GM23338 (cell line): ENCODE results near the gene GLDC. TPM values are rescaled to one million over a fixed set of nuclear protein-coding genes. Genes with fewer than 3 reads are reported as not detected.

Experiments used
- ATAC-seq: fragments of 200-7000 bp; cut with Tn5 transposase; 3 replicates; pipeline ENCODE4 v1.9.1; 2020
- DNase-seq: peaks from one replicate; pipeline ENCODE4 v3.0.0-alpha.2; 2015; ENCODE audit warnings: low spot score
- H2AFZ ChIP-seq: fragments of 200-600 bp; sonication (generic); 2 replicates; pipeline ENCODE4 v1.8.0; 2016; ENCODE audit warnings: antibody characterized with exemption, mild to moderate bottlenecking, moderate library complexity
- H3F3A ChIP-seq: fragments of 200-600 bp; sonication (generic); replicated peaks from 2 replicates; pipeline ENCODE4 v1.8.0; 2017; ENCODE audit warnings: antibody characterized with exemption, mixed run types, low read depth
- H3K27ac ChIP-seq: fragments of 200-600 bp; sonication (generic); 2 replicates; pipeline ENCODE4 v1.6.1; 2016; ENCODE audit warnings: low read depth
- H3K27me3 ChIP-seq: fragments of 200-600 bp; sonication (generic); 2 replicates; pipeline ENCODE4 v1.8.0; 2016; ENCODE audit warnings: mild to moderate bottlenecking, mixed run types, moderate library complexity; ENCODE audit not compliant: insufficient read depth
- H3K36me3 ChIP-seq: fragments of 200-600 bp; sonication (generic); 2 replicates; pipeline ENCODE4 v1.8.0; 2016; ENCODE audit warnings: mild to moderate bottlenecking; ENCODE audit not compliant: insufficient read depth
- H3K4me1 ChIP-seq: fragments of 200-600 bp; sonication (generic); 2 replicates; pipeline ENCODE4 v1.8.0; 2016; ENCODE audit warnings: mild to moderate bottlenecking, moderate library complexity; ENCODE audit not compliant: insufficient read depth
- H3K4me2 ChIP-seq: fragments of 200-600 bp; sonication (generic); 2 replicates; pipeline ENCODE4 v1.7.1; 2017; ENCODE audit warnings: mixed run types
- H3K4me3 ChIP-seq: fragments of 200-600 bp; sonication (generic); 2 replicates; pipeline ENCODE4 v1.6.1; 2016; ENCODE audit warnings: mixed run types
- H3K79me2 ChIP-seq: fragments of 200-600 bp; sonication (generic); replicated peaks from 2 replicates; pipeline ENCODE4 v1.8.0; 2017; ENCODE audit warnings: mild to moderate bottlenecking; ENCODE audit not compliant: insufficient read depth
- H3K9me2 ChIP-seq: fragments of 200-600 bp; sonication (generic); 2 replicates; pipeline ENCODE4 v1.8.0; 2017; ENCODE audit not compliant: insufficient read depth
- H4K20me1 ChIP-seq: fragments of 200-600 bp; sonication (generic); replicated peaks from 2 replicates; pipeline ENCODE4 v1.8.0; 2017; ENCODE audit warnings: mild to moderate bottlenecking; ENCODE audit not compliant: insufficient read depth
- H3K27ac Mint-ChIP-seq: 2 replicates; pipeline ENCODE4 v1.8.0; 2020; ENCODE audit warnings: inconsistent platforms, mild to moderate bottlenecking, moderate library complexity, mixed read lengths
- H3K27me3 Mint-ChIP-seq: 3 replicates; pipeline ENCODE4 v1.8.0; 2022; ENCODE audit warnings: low read depth, mild to moderate bottlenecking, moderate library complexity, mixed read lengths, inconsistent platforms; ENCODE audit not compliant: insufficient read depth, poor library complexity
- H3K36me3 Mint-ChIP-seq: 3 replicates; pipeline ENCODE4 v1.8.0; 2021; ENCODE audit warnings: low read depth, mild to moderate bottlenecking, inconsistent platforms, moderate library complexity, mixed read lengths
- H3K4me1 Mint-ChIP-seq: 3 replicates; pipeline ENCODE4 v1.8.0; 2020; ENCODE audit warnings: mild to moderate bottlenecking, inconsistent platforms, mixed read lengths
- H3K4me3 Mint-ChIP-seq: 3 replicates; pipeline ENCODE4 v1.8.0; 2021; ENCODE audit warnings: moderate library complexity, mild to moderate bottlenecking, inconsistent platforms, mixed read lengths
- H3K9me3 Mint-ChIP-seq: 3 replicates; pipeline ENCODE4 v1.8.0; 2020; ENCODE audit warnings: moderate library complexity, mild to moderate bottlenecking, inconsistent platforms, mixed read lengths
- JUNB ChIP-seq: IDR thresholded peaks from one replicate; pipeline ENCODE4 v1.6.1; 2016; ENCODE audit warnings: antibody characterized with exemption; ENCODE audit not compliant: unreplicated experiment
- NANOG ChIP-seq: IDR thresholded peaks from 2 replicates; pipeline ENCODE4 v1.6.1; 2016; ENCODE audit warnings: antibody characterized with exemption, borderline replicate concordance
- ZNF114 ChIP-seq: fragments of 250-450 bp; sonication (Bioruptor Pico); IDR thresholded peaks from 2 replicates; pipeline ENCODE4 v1.5.0; 2020; ENCODE audit warnings: mild to moderate bottlenecking, moderate library complexity
- ZNF331 ChIP-seq: fragments of 250-450 bp; sonication (Bioruptor Pico); IDR thresholded peaks from 2 replicates; pipeline ENCODE4 v1.5.0; 2020; ENCODE audit warnings: low read depth, mild to moderate bottlenecking, moderate library complexity
- polyA plus RNA-seq: library from polyadenylated mRNA; unstranded; fragments of >200 nt; fragmentation: Nextera tagmentation; extraction: Ambion mirVana; gene quantifications from 2 replicates; pipeline ENCODE4 v1.2.1, GENCODE V29; 2016
- total RNA-seq: library from RNA; depleted of rRNA; stranded (reverse); fragments of >200 nt; shearing (Covaris generic); gene quantifications from 2 replicates; pipeline ENCODE4 v1.2.3, GENCODE V29; 2014
- TF ChIP-seq, protein P1 (sequence below): IDR thresholded peaks from 2 replicates; pipeline ENCODE4 v1.6.1; 2016; ENCODE audit warnings: antibody characterized with exemption
- TF ChIP-seq, protein P2 (sequence below), 2 experiments: fragments of 200-600 bp in 1 of 2; sonication (generic) in 1 of 2; conservative IDR thresholded peaks; 2 replicates each; pipeline versions ENCODE4 v1.5.1 to v1.6.1; 2016 to 2017; ENCODE audit warnings: antibody characterized with exemption in 2 of 2, low read depth in 2 of 2, mild to moderate bottlenecking in 2 of 2, moderate library complexity in 1 of 2
- TF ChIP-seq, protein P3 (sequence below): IDR thresholded peaks from one replicate; pipeline ENCODE4 v1.6.1; 2018; ENCODE audit warnings: antibody characterized with exemption; ENCODE audit not compliant: unreplicated experiment

The GLDC gene
- total and polyA plus RNA-seq, 2 experiments from 2014 or later = 63.5 to 139 TPM

DNA sequence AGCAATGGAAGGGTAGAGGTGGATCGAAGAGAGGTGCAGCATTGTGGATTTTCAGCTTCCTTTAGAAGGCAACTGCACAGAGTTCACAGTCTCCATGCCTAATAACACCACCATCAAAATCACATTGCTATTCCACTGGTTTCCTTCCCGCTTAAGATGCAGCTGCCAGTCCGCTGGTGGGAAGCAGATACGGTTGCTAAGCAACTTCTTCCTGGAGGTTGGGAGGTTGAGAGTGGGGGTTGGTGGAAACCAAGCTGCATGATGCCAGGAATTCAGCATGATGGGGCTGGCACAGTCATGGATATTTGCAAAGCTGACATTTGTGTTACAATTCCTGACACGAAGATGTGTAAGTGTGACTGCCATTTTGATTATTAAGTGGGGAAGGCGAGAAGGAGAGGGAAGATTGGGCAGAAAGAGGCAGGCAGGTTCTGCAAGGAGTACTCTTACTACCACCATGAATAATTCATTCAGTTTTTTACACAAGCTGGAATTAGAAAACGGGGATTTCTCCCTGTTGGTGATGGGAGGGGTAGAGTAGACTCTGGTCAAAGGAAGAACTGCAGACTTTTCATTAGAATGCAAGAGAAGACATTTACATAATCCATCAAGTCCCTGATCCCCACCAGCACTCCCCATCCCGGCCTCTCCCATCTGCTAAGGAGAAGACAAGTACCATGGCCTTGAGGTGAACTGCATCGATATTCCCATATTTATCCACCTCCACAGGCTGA is 87.5 kb downstream of the GLDC start (continued):
- TF ChIP-seq, protein P1, sequence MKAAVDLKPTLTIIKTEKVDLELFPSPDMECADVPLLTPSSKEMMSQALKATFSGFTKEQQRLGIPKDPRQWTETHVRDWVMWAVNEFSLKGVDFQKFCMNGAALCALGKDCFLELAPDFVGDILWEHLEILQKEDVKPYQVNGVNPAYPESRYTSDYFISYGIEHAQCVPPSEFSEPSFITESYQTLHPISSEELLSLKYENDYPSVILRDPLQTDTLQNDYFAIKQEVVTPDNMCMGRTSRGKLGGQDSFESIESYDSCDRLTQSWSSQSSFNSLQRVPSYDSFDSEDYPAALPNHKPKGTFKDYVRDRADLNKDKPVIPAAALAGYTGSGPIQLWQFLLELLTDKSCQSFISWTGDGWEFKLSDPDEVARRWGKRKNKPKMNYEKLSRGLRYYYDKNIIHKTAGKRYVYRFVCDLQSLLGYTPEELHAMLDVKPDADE = no peak
- TF ChIP-seq, protein P2, sequence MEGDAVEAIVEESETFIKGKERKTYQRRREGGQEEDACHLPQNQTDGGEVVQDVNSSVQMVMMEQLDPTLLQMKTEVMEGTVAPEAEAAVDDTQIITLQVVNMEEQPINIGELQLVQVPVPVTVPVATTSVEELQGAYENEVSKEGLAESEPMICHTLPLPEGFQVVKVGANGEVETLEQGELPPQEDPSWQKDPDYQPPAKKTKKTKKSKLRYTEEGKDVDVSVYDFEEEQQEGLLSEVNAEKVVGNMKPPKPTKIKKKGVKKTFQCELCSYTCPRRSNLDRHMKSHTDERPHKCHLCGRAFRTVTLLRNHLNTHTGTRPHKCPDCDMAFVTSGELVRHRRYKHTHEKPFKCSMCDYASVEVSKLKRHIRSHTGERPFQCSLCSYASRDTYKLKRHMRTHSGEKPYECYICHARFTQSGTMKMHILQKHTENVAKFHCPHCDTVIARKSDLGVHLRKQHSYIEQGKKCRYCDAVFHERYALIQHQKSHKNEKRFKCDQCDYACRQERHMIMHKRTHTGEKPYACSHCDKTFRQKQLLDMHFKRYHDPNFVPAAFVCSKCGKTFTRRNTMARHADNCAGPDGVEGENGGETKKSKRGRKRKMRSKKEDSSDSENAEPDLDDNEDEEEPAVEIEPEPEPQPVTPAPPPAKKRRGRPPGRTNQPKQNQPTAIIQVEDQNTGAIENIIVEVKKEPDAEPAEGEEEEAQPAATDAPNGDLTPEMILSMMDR (conservative IDR thresholded peaks at IDR 0.05; ENCODE audit: low read depth in 2 of 2) = no peak
- TF ChIP-seq, protein P3, sequence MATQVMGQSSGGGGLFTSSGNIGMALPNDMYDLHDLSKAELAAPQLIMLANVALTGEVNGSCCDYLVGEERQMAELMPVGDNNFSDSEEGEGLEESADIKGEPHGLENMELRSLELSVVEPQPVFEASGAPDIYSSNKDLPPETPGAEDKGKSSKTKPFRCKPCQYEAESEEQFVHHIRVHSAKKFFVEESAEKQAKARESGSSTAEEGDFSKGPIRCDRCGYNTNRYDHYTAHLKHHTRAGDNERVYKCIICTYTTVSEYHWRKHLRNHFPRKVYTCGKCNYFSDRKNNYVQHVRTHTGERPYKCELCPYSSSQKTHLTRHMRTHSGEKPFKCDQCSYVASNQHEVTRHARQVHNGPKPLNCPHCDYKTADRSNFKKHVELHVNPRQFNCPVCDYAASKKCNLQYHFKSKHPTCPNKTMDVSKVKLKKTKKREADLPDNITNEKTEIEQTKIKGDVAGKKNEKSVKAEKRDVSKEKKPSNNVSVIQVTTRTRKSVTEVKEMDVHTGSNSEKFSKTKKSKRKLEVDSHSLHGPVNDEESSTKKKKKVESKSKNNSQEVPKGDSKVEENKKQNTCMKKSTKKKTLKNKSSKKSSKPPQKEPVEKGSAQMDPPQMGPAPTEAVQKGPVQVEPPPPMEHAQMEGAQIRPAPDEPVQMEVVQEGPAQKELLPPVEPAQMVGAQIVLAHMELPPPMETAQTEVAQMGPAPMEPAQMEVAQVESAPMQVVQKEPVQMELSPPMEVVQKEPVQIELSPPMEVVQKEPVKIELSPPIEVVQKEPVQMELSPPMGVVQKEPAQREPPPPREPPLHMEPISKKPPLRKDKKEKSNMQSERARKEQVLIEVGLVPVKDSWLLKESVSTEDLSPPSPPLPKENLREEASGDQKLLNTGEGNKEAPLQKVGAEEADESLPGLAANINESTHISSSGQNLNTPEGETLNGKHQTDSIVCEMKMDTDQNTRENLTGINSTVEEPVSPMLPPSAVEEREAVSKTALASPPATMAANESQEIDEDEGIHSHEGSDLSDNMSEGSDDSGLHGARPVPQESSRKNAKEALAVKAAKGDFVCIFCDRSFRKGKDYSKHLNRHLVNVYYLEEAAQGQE = no peak
- TF ChIP-seq NANOG = no peak
- no peak for TF ChIP-seq ZNF331 (CRISPR knock-in tag)

DNA sequence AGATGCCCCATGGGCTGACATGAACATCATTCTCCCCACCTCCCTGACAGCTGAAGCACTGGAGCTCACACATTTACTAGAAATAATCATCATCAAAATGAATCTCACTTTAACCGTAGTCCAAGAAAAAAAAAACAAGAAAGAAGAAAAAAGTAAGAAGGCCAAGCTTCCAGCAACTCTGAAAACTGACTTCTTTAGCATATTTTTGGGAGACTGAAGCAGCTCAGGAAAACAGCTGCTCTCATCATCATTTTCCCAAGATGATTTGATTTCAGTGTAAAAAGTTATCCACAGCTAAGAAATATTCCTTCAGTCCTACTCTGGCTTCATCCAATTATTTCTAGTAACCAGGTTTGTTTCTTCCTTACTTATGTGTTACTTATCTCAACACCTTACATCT is 91.7 kb downstream of the GLDC start:
- Mint-ChIP-seq H3K4me1 (peaks cover 13% of the 10 kb centered on the region), H3K27ac (no peak overlapping the region), H3K9me3 (no peaks in the 10 kb centered on the region), H3K36me3 (peaks cover 65% of the 10 kb centered on the region), H3K4me3 (no peak overlapping the region), H3K27me3 (peaks cover 2% of the 10 kb centered on the region)
- H3K27ac ChIP-seq = no peak overlapping the region
- no peaks in the 10 kb centered on the region for H3K9me2 ChIP-seq
- no peaks in the 10 kb centered on the region for H3F3A ChIP-seq
- no peak for ATAC-seq
- H3K27me3 ChIP-seq = no peaks in the 10 kb centered on the region
- H3K4me2 ChIP-seq = no peak overlapping the region
- H3K4me1 ChIP-seq = 0 out of 2 replicates have a peak, but pooled peaks cover 4% of the 10 kb centered on the region
- no peak overlapping the region for H2AFZ ChIP-seq
- peaks cover 41% of the 10 kb centered on the region for H3K36me3 ChIP-seq
- no peaks in the 10 kb centered on the region for H3K79me2 ChIP-seq
- H4K20me1 ChIP-seq = peaks cover 2% of the 10 kb centered on the region; the same call in 1 of the 2 replicates
- no peak overlapping the region for H3K4me3 ChIP-seq
- no peak for DNase-seq
- TF ChIP-seq, protein P3 = no peak
- TF ChIP-seq ZNF114 (no peak), JUNB (no peak)
